GM18867 (cell line): Measurements from ENCODE around the gene GPD1L.
"Not testable (repeated sequence)": the region's sequence is repeated elsewhere in the genome, so short reads cannot be mapped to it uniquely, and the experiment has no call there.

Experiments used
- ATAC-seq: cut with Tn5 transposase; IDR thresholded peaks from one replicate; pipeline ENCODE4 v1.9.1; 2021; ENCODE audit warnings: mild to moderate bottlenecking, moderate library complexity; ENCODE audit not compliant: unreplicated experiment

Gene GPD1L

GRCh38 chr3:32105291-32106131 is 909 bp upstream of the GPD1L start:
- no peak for ATAC-seq

- ATAC-seq: peak; percentile 1
Observed at GRCh38 chr3:32106929-32107362, 526 bp downstream of the GPD1L start.

- not testable (repeated sequence) for ATAC-seq
Observed at GRCh38 chr3:32108224-32108623, 1.8 kb downstream of the GPD1L start.

- no peak for ATAC-seq
Observed at GRCh38 chr3:32109256-32109655, 2.8 kb downstream of the GPD1L start.

- ATAC-seq: no peak
Observed at GRCh38 chr3:32110233-32110760, 3.9 kb downstream of the GPD1L start.

- no peak for ATAC-seq
Observed at GRCh38 chr3:32111560-32111959, 5.1 kb downstream of the GPD1L start.

DNA sequence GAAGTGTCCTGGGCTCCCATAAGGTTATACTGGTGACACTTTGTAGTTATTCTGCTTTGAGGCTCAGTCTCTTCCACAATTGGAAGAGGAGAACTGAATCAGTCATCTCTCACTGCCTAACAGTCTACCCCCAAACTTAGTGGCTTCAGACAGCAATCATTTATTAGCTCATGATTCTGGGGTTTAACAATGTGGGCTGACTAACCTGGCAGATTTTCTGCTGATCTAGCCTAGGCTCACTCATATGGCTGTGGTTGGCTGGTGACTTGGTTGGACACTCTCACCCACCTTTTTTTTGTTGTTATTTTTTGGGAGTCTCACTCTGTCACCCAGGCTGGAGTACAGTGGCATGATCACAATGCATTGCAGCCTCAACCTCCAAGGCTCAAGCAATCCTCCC is 7.1 kb downstream of the GPD1L start:
- ATAC-seq: no peak

DNA sequence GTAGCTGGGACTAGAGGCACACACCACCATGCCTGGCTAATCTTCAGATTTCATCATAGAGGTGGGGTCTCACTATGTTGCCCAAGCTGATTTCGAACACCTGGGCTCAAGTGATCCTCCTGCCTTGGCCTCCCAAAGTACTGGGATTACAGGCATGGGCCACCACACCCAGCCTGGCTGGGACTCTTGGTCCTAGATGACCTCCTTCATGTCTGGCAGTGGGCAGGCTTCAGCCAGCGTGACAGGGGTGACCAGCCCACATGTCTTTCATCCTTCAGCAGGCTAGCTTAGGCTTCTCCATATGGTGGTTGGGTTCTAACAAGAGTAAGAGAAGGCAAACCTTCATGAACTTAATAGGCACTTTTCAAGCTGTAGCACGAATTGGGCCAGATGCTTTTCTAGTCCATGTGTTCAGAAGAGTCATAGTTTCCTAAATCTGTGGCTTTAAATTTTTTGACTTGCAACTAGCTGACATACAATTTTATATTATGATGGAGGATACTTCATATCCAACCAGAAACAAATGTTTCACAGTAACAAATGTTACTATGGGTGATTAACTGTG is 7.6 kb downstream of the GPD1L start:
- no peak for ATAC-seq

DNA sequence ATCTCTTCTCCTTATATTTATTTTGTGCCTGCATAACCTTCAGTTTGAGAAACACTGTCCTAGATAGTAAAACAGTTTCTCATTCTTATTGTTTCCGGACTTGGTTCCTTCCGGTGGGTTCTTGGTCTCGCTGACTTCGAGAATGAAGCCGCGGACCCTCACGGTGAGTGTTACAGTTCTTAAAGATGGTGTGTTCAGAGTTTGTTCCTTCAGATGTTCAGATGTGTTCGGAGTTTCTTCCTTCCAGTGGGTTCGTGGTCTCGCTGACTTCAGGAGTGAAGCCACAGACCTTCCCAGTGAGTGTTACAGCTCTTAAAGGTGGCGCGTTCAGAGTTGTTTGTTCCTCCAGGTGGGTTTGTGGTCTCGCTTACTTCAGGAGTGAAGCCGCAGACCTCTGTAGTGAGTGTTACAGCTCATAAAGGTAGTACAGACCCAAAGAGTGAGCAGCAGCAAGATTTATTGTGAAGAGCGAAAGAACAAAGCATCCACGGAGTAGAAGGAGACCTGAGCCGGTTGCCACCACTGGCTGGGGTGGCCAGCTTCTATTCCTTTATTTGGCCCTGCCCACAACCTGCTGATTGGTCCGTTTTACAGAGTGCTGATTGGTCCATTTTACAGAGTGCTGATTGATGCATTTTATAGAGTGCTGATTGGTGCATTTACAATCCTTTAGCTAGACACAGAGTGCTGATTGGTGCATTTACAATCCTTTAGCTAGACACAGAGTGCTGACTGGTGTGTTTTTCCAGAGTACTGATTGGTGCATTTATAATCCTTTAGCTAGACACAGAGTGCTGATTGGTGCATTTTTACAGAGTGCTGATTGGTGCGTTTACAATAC is 8.3 kb downstream of the GPD1L start:
- ATAC-seq: not testable (repeated sequence)

GRCh38 chr3:32117320-32117719 is 10.9 kb downstream of the GPD1L start:
- no peak for ATAC-seq

GRCh38 chr3:32118215-32118614 is 11.8 kb downstream of the GPD1L start:
- ATAC-seq: no peak

GRCh38 chr3:32120471-32120870 is 14.1 kb downstream of the GPD1L start:
- ATAC-seq: no peak

DNA sequence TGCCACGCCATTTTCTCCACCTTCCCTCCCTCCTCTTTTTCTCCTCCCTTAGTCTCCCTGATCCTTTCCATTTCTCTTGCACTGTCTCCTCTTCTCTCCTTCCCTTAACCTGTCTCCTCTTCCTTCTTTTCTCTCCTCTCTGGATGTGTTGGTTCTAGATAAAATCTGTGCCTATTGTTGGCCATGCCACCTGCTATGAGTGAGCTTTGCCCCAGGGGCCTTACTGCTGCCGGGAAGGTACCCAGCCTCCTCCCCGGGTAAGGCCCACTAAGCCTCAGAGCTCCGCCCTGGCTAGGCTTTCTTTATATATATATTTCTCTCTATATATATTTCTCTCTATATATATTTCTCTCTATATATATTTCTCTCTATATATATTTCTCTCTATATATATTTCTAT is 14.7 kb downstream of the GPD1L start:
- no peak for ATAC-seq

GRCh38 chr3:32123620-32124019 is 17.2 kb downstream of the GPD1L start:
- ATAC-seq: no peak

DNA sequence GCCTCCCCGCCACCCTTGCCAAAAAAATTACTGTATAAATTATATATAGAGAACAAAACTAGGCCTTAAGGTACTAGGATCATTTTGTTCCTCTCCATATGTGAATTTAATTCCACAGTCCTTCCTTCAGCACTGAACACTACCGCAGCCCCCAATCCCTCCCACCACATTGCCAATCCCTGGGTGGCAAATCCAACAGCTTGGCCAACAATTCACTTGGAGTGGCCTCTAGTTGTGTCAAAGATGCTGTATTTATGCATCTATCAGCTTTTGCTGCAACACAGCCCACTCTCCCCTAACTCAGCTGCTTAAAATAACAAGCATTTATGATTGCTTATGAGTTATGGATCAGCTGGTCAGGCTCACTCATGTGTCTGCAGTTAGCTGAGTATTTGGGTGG is 18.6 kb downstream of the GPD1L start:
- no peak for ATAC-seq

DNA sequence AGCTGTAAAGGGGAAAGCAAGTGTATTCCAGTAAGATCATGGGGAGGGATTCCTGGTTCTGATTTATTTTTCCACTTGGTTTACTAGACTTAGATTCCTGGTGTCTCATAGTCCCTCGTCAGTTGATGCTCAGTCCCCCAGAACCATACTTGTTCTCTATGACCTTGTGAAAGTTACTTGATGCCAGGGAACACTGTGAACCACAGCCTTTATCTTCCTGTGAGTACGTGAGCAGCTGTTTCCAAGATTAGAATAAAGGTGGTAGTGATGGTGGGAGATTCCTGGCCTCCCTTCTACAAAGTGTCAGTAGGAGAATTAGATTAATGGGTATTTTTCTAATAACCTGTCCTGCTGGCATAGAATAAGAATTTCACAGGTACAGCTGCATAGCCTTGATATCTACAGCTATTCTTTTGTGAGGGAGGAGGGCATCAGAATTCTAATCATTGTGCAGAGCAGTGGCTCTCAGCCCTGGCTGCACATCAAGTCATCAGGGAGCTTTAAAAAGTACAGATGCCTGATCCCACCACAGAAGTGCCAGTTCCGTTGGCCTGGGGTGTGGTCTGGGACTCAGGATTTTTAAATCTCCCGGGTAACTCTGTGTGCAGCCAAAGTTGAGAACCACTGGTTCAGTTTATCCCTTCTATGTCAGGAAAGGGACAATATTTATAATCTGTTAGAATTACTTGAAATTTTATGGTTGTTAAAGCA is 20.0 kb downstream of the GPD1L start:
- ATAC-seq: no peak

DNA sequence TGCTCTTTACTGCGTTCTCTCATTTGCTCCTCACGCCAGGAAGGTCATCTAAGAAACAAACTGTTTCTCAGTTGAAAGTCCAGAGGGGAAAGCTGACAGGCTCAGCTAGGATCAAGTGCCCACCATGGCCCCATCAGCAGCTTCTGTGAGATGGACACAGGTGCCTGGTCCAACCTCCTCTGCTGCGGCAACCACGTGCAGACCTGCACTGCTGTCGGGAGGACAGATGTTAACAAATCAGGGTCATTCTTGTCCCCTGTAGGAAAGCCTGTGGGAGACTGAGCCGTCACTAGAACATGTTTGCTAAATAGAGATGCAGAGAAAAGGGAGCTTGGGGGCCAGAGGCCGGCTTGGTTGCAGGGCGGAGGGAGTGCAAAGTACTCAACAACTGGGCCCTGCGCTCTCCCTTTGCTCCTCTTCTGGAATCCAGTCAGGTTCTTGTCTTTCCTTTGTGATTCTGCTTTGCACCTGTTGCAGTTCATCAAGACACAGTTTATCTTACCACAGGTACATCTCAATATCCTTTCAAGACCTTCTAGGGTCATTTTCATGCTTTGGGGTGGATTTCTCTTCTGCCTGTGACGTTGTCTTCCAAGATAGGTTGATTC is 20.9 kb downstream of the GPD1L start:
- no peak for ATAC-seq

GRCh38 chr3:32128936-32129335 is 22.5 kb downstream of the GPD1L start:
- ATAC-seq: no peak

- ATAC-seq: no peak
Observed at GRCh38 chr3:32129832-32130231, 23.4 kb downstream of the GPD1L start.

GRCh38 chr3:32132121-32132520 is 25.7 kb downstream of the GPD1L start:
- ATAC-seq: no peak
